Neural crest cell (in vitro differentiated cells): ENCODE results near the gene FCHSD2. TPM values are rescaled to one million over a fixed set of nuclear protein-coding genes. Genes with fewer than 3 reads are reported as not detected.

Experiments
- DNase-seq: peaks from one replicate; pipeline ENCODE4 v3.0.0; 2021; ENCODE audit warnings: low read depth, mixed read lengths, low spot score
- H3K27ac Mint-ChIP-seq: one replicate; pipeline ENCODE4 v1.8.0; 2021; ENCODE audit warnings: mild to moderate bottlenecking, mixed read lengths; ENCODE audit not compliant: unreplicated experiment
- H3K27me3 Mint-ChIP-seq: 2 replicates; pipeline ENCODE4 v1.8.0; 2021; ENCODE audit warnings: low read depth, mild to moderate bottlenecking, mixed read lengths
- H3K36me3 Mint-ChIP-seq: 2 replicates; pipeline ENCODE4 v1.8.0; 2021; ENCODE audit warnings: low read depth, mild to moderate bottlenecking, mixed read lengths
- H3K4me1 Mint-ChIP-seq: 2 replicates; pipeline ENCODE4 v1.8.0; 2021; ENCODE audit warnings: mixed read lengths
- H3K4me3 Mint-ChIP-seq: one replicate; pipeline ENCODE4 v1.8.0; 2021; ENCODE audit warnings: mild to moderate bottlenecking, mixed read lengths
- H3K9me3 Mint-ChIP-seq: 2 replicates; pipeline ENCODE4 v1.8.0; 2021; ENCODE audit warnings: mixed read lengths
- CTCF ChIP-seq: fragments of 200-600 bp; sonication (generic); conservative IDR thresholded peaks from 2 replicates; pipeline ENCODE4 v1.5.0; 2021; ENCODE audit warnings: antibody characterized with exemption, mild to moderate bottlenecking
- total RNA-seq: library from RNA; stranded (reverse); gene quantifications from 2 replicates; pipeline ENCODE4 v1.2.1, GENCODE V29; 2021

FCHSD2 gene
- total RNA-seq, 1 donor from 2014 or later = 34.4 TPM

- no peaks in the 10 kb centered on the region for H3K27me3 Mint-ChIP-seq
- peaks cover 7% of the 10 kb centered on the region for H3K36me3 Mint-ChIP-seq
- H3K27ac Mint-ChIP-seq = no peak overlapping the region
- H3K4me3 Mint-ChIP-seq = no peak overlapping the region
- H3K9me3 Mint-ChIP-seq = no peaks in the 10 kb centered on the region
- H3K4me1 Mint-ChIP-seq = peaks cover 6% of the 10 kb centered on the region
- no peak for TF ChIP-seq CTCF
- no peak for DNase-seq
These were observed 299.3 kb downstream of the FCHSD2 start for GRCh38 chr11:72842653-72843330.

GRCh38 chr11:72842126-72842525, 300.0 kb downstream of the FCHSD2 start:
- Mint-ChIP-seq H3K27me3 (no peaks in the 10 kb centered on the region), H3K9me3 (no peaks in the 10 kb centered on the region), H3K4me1 (peaks cover 6% of the 10 kb centered on the region), H3K4me3 (no peak overlapping the region), H3K36me3 (peaks cover 7% of the 10 kb centered on the region), H3K27ac (no peak overlapping the region)
- no peak for TF ChIP-seq CTCF
- DNase-seq = no peak

- H3K27me3 Mint-ChIP-seq = no peaks in the 10 kb centered on the region
- DNase-seq = no peak
- no peak overlapping the region for H3K4me3 Mint-ChIP-seq
- H3K4me1 Mint-ChIP-seq = peaks cover 6% of the 10 kb centered on the region
- H3K36me3 Mint-ChIP-seq = peaks cover 7% of the 10 kb centered on the region
- no peak for TF ChIP-seq CTCF
- no peak overlapping the region for H3K27ac Mint-ChIP-seq
- H3K9me3 Mint-ChIP-seq = no peaks in the 10 kb centered on the region
These were observed 300.7 kb downstream of the FCHSD2 start for GRCh38 chr11:72841397-72841796.

GRCh38 chr11:72840780-72841179, 301.3 kb downstream of the FCHSD2 start:
- Mint-ChIP-seq H3K9me3 (no peaks in the 10 kb centered on the region), H3K36me3 (peaks cover 6% of the 10 kb centered on the region), H3K4me1 (peaks cover 6% of the 10 kb centered on the region), H3K27me3 (no peaks in the 10 kb centered on the region), H3K27ac (no peak overlapping the region), H3K4me3 (no peak overlapping the region)
- no peak for DNase-seq
- TF ChIP-seq CTCF = no peak

- peaks cover 6% of the 10 kb centered on the region for H3K4me1 Mint-ChIP-seq
- H3K27me3 Mint-ChIP-seq = no peaks in the 10 kb centered on the region
- H3K9me3 Mint-ChIP-seq = no peaks in the 10 kb centered on the region
- no peak for DNase-seq
- no peak overlapping the region for H3K27ac Mint-ChIP-seq
- TF ChIP-seq CTCF = no peak
- H3K4me3 Mint-ChIP-seq = no peak overlapping the region
- peaks cover 3% of the 10 kb centered on the region for H3K36me3 Mint-ChIP-seq
These were observed 303.3 kb downstream of the FCHSD2 start for GRCh38 chr11:72838691-72839305.
